DOHH2 (cell line): ENCODE measurements around the gene SH2D5.

Experiments used
- CTCF ChIP-seq: fragments of 200-600 bp; sonication (generic); IDR thresholded peaks from one replicate; pipeline ENCODE4 v1.5.1; 2014; ENCODE audit warnings: antibody characterized with exemption, mild to moderate bottlenecking, low read depth, low read length; ENCODE audit not compliant: poor library complexity, severe bottlenecking
- EZH2phosphoT487 ChIP-seq: fragments of 200-600 bp; sonication (generic); IDR thresholded peaks from 2 replicates; pipeline ENCODE4 v1.6.1; 2017; ENCODE audit warnings: borderline replicate concordance, mild to moderate bottlenecking, antibody characterized with exemption, low read length, moderate library complexity, mixed read lengths

- TF ChIP-seq CTCF (no peak), EZH2phosphoT487 (no peak)
Observed at GRCh38 chr1:20729155-20729931, 3.2 kb downstream of the SH2D5 start.
